Activated naive CD8-positive, alpha-beta T cell treated with anti-CD3 and anti-CD28 coated beads, Interleukin-2, amount 10 ng/mL, durations not matched to agents 7 days and 5 days (primary cell): ENCODE data around the gene MED6. TPM values are rescaled to one million over a fixed set of nuclear protein-coding genes. Genes with fewer than 3 reads are reported as not detected.

ENCODE experiments used
- ATAC-seq: fragments of 150-1000 bp; cut with Tn5 transposase; one replicate; pipeline ENCODE4 v1.10.0; 2021; ENCODE audit warnings: low read depth, moderate library complexity
- POLR2A ChIA-PET: fragments of 350-600 bp; sonication (Branson Sonifier 250); formaldehyde crosslinking; loops from one replicate; lab custom pipeline; 2021; ENCODE audit warnings: antibody characterized with exemption; lab: Charles Lee
- DNase-seq: peaks from one replicate; pipeline ENCODE4 v3.0.0; 2021
- H3K27ac Mint-ChIP-seq: one replicate; pipeline ENCODE4 v1.8.0; 2022; ENCODE audit warnings: mild to moderate bottlenecking, mixed read lengths
- H3K27me3 Mint-ChIP-seq: one replicate; pipeline ENCODE4 v1.8.0; 2022; ENCODE audit warnings: mild to moderate bottlenecking, moderate library complexity, mixed read lengths
- H3K36me3 Mint-ChIP-seq: one replicate; pipeline ENCODE4 v1.8.0; 2021; ENCODE audit warnings: mild to moderate bottlenecking, mixed read lengths
- H3K4me1 Mint-ChIP-seq: one replicate; pipeline ENCODE4 v1.8.0; 2021; ENCODE audit warnings: mixed read lengths
- H3K4me3 Mint-ChIP-seq: one replicate; pipeline ENCODE4 v1.8.0; 2022; ENCODE audit warnings: mild to moderate bottlenecking, moderate library complexity, mixed read lengths
- H3K9me3 Mint-ChIP-seq: one replicate; pipeline ENCODE4 v1.8.0; 2021; ENCODE audit warnings: mixed read lengths
- total RNA-seq, 2 experiments: library from RNA; stranded (reverse); gene quantifications; one replicate each; pipeline ENCODE4 v1.2.3, GENCODE V29; 2021

MED6 gene
- total RNA-seq, 2 experiments from 2014 or later: 52.8 to 55.6 TPM

DNA sequence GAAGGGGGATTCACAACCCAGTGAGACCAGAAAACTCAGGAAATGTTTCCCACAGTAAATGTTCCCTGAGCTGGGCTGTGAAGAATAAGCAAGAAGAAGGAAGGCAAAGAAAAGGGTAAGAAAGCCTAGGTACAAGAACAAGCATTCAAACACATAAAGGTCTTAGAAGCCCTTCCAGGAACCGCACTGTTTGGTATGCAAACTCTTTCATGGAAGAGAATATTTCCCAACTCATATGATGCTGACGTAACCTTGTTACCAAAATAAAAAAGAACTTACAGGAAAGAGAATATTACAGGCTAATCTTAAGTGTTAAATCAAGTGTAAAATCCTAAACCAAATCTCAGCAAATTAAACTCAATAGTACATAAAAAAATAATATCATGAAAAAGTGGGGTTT lies 23.6 kb downstream of the MED6 start:
- no peak overlapping the region for H3K4me3 Mint-ChIP-seq
- DNase-seq (no peak), ATAC-seq (no peak)
- H3K4me1 Mint-ChIP-seq: no peaks in the 10 kb centered on the region
- H3K27ac Mint-ChIP-seq: no peak overlapping the region
- peaks cover 39% of the 10 kb centered on the region for H3K36me3 Mint-ChIP-seq
- POLR2A ChIA-PET: no interaction called here
- peaks cover 4% of the 10 kb centered on the region for H3K9me3 Mint-ChIP-seq
- H3K27me3 Mint-ChIP-seq: no peaks in the 10 kb centered on the region

DNA sequence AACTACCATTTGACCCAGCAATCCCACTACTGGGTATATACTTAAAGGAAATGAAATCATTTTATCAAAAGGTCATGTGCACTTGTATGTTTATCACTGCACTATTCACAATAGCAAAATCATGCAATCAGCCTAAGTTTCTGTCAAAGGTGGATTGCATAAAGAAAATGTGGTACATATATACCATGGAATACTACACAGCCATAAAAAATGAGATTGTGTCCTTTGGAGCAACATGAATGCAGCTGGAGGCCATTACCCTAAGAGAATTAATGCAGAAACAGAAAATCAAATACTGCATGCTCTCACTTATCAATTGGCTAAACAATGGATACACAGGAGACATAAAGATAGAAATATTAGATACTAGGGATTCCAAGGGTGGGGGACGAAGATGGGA lies 27.4 kb downstream of the MED6 start:
- POLR2A ChIA-PET: no interaction called here
- no peak for ATAC-seq
- no peak for DNase-seq
- Mint-ChIP-seq H3K4me1 (peaks cover 2% of the 10 kb centered on the region), H3K27me3 (no peaks in the 10 kb centered on the region), H3K9me3 (peaks cover 6% of the 10 kb centered on the region), H3K27ac (no peak overlapping the region), H3K36me3 (peaks cover 33% of the 10 kb centered on the region), H3K4me3 (no peak overlapping the region)

GRCh38 chr14:70571139-70571538 lies 29.3 kb downstream of the MED6 start:
- POLR2A ChIA-PET: no interaction called here
- no peaks in the 10 kb centered on the region for H3K27me3 Mint-ChIP-seq
- ATAC-seq: no peak
- peaks cover 6% of the 10 kb centered on the region for H3K9me3 Mint-ChIP-seq
- H3K4me3 Mint-ChIP-seq: no peak overlapping the region
- no peak for DNase-seq
- H3K27ac Mint-ChIP-seq: no peak overlapping the region
- H3K36me3 Mint-ChIP-seq: peaks cover 39% of the 10 kb centered on the region
- peaks cover 5% of the 10 kb centered on the region for H3K4me1 Mint-ChIP-seq

DNA sequence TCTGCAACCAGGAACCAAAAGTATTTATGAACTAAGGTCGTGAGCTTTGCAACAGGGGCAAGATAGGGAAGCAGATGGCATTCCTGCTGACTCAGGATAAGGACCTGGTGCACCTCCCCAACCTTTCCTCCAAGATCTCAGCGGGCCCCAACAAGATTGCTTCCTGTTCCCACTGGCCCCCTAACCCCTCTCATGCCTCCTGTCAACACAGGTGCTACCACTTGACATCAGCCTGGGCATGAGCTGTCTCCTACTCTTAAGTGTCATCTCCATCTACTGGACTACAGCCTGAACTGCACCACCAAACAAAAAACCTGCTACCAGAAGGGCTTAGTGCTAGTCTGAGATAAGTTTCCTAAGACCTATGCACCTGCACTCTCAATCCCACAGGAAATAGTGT lies 32.7 kb downstream of the MED6 start:
- Mint-ChIP-seq H3K27ac (peak overlapping the region; percentile 2), H3K36me3 (peaks cover 51% of the 10 kb centered on the region), H3K9me3 (peaks cover 19% of the 10 kb centered on the region), H3K4me3 (no peak overlapping the region), H3K4me1 (peaks cover 5% of the 10 kb centered on the region), H3K27me3 (no peaks in the 10 kb centered on the region)
- ATAC-seq: peak; percentile 56
- POLR2A ChIA-PET: no interaction called here
- DNase-seq: no peak

DNA sequence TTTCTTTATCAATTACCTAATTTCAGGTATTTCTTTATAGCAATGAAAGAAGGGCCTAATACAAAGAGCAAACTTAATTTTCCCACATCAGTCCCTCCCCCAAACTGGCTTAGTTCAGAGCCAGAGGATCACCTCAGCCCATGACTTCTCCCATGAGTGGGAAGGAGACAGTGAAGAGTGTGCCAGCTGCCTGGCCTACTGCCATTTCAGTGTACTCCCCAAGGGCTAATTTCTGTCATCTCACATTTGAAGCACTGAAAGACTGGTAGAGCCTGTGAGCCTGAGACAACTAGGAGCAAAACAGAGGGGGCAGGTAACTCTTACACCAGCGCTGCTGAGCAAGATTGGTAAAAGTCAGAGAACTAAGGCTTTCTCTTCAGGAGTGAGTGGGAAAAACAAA lies 36.6 kb downstream of the MED6 start:
- ATAC-seq (no peak), DNase-seq (no peak)
- H3K27ac Mint-ChIP-seq: no peak overlapping the region
- POLR2A ChIA-PET: no interaction called here
- H3K36me3 Mint-ChIP-seq: peaks cover 57% of the 10 kb centered on the region
- no peaks in the 10 kb centered on the region for H3K27me3 Mint-ChIP-seq
- no peak overlapping the region for H3K4me3 Mint-ChIP-seq
- peaks cover 5% of the 10 kb centered on the region for H3K4me1 Mint-ChIP-seq
- peaks cover 29% of the 10 kb centered on the region for H3K9me3 Mint-ChIP-seq

- no peak overlapping the region for H3K27ac Mint-ChIP-seq
- H3K4me1 Mint-ChIP-seq: peaks cover 5% of the 10 kb centered on the region
- DNase-seq (no peak), ATAC-seq (no peak)
- H3K9me3 Mint-ChIP-seq: peaks cover 29% of the 10 kb centered on the region
- H3K36me3 Mint-ChIP-seq: peaks cover 57% of the 10 kb centered on the region
- no peaks in the 10 kb centered on the region for H3K27me3 Mint-ChIP-seq
- no peak overlapping the region for H3K4me3 Mint-ChIP-seq
- POLR2A ChIA-PET: no interaction called here
These were observed 37.0 kb downstream of the MED6 start for GRCh38 chr14:70563417-70563816.

DNA sequence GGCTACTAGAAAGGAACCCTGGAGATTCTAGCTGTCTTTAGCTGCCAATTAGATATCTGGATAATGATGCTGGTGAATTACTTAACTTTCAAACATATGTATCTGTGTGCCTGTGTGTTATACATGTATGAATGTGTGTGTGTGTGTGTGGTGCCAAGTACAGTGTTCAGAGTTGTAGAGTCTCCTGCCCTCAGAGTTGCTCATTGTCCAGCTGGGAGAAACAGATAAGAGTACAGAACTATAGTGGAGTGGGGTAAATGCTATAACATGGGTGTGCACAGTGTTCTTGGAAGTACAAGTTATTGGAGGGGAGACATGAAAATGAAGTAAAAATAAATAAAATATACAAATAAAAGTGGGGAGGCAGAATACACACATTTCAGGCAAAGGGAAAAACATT lies 42.1 kb downstream of the MED6 start:
- ATAC-seq (no peak), DNase-seq (no peak)
- Mint-ChIP-seq H3K4me1 (peaks cover 3% of the 10 kb centered on the region), H3K36me3 (peaks cover 33% of the 10 kb centered on the region), H3K4me3 (no peak overlapping the region), H3K27ac (no peak overlapping the region), H3K27me3 (no peaks in the 10 kb centered on the region), H3K9me3 (peaks cover 21% of the 10 kb centered on the region)
- POLR2A ChIA-PET: no interaction called here

GRCh38 chr14:70555890-70556289 lies 44.6 kb downstream of the MED6 start:
- H3K4me3 Mint-ChIP-seq: no peak overlapping the region
- ATAC-seq: no peak
- peaks cover 4% of the 10 kb centered on the region for H3K9me3 Mint-ChIP-seq
- H3K27ac Mint-ChIP-seq: no peak overlapping the region
- peaks cover 11% of the 10 kb centered on the region for H3K36me3 Mint-ChIP-seq
- POLR2A ChIA-PET: no interaction called here
- peaks cover 3% of the 10 kb centered on the region for H3K4me1 Mint-ChIP-seq
- H3K27me3 Mint-ChIP-seq: no peaks in the 10 kb centered on the region
- peak; percentile 29 for DNase-seq

- Mint-ChIP-seq H3K4me1 (peaks cover 9% of the 10 kb centered on the region), H3K27me3 (no peaks in the 10 kb centered on the region)
These were observed 62.4 kb downstream of the MED6 start for GRCh38 chr14:70538087-70538486.

GRCh38 chr14:70536830-70537229 lies 63.6 kb downstream of the MED6 start:
- DNase-seq (no peak), ATAC-seq (no peak)
- Mint-ChIP-seq H3K27me3 (no peaks in the 10 kb centered on the region), H3K4me1 (peaks cover 9% of the 10 kb centered on the region), H3K36me3 (peaks cover 11% of the 10 kb centered on the region), H3K27ac (no peak overlapping the region), H3K9me3 (peaks cover 13% of the 10 kb centered on the region), H3K4me3 (no peak overlapping the region)
- POLR2A ChIA-PET: no interaction called here

More at GRCh38 chr14:70538087-70538486, 62.4 kb downstream of the MED6 start:
- H3K27ac Mint-ChIP-seq: no peak overlapping the region
- peaks cover 5% of the 10 kb centered on the region for H3K36me3 Mint-ChIP-seq
- ATAC-seq (no peak), DNase-seq (no peak)
- peaks cover 5% of the 10 kb centered on the region for H3K9me3 Mint-ChIP-seq
- H3K4me3 Mint-ChIP-seq: no peak overlapping the region
- POLR2A ChIA-PET: no interaction called here

- H3K4me1 Mint-ChIP-seq: peaks cover 9% of the 10 kb centered on the region
- no peak within 1 kb of the TSS for H3K27ac Mint-ChIP-seq
- H3K9me3 Mint-ChIP-seq: peaks cover 12% of the 10 kb centered on the region
- POLR2A ChIA-PET: no interaction called here
- no peak within 1 kb of the TSS for H3K4me3 Mint-ChIP-seq
- no peak for ATAC-seq
- DNase-seq: no peak
- no peaks in the 10 kb centered on the region for H3K27me3 Mint-ChIP-seq
- H3K36me3 Mint-ChIP-seq: peaks cover 11% of the 10 kb centered on the region
These were observed 65.6 kb downstream of the MED6 start, which contains the start of gene ADAM20 for GRCh38 chr14:70534904-70535303. TSS of gene ADAM20 (minus strand) at chr14:70535004. CDS start at chr14:70524757, 10,247 bp downstream.

Other genes starting within 250 kb of the MED6 start
- gene COX16, start 241.0 kb downstream of the MED6 start, total RNA-seq: 10 to 100 TPM; 32.5 to 40.2 TPM
- 10 to 100 TPM; 14.9 to 15.3 TPM for gene SYNJ2BP, start 183.6 kb downstream of the MED6 start, total RNA-seq
- gene ADAM21, start 148.5 kb downstream of the MED6 start, total RNA-seq: not detected
- under 1 TPM; 0.48 to 0.67 TPM for gene ADAM20, start 65.7 kb downstream of the MED6 start, total RNA-seq
- gene TTC9, start 41.3 kb upstream of the MED6 start, total RNA-seq: 10 to 100 TPM; 16.6 to 17.2 TPM
- gene MAP3K9, start 208.9 kb upstream of the MED6 start, total RNA-seq: 1 to 10 TPM; 8.2 to 8.9 TPM